SK-MEL-5 (cell line): Measurements from ENCODE around the gene DBF4B. TPM values are rescaled to one million over a fixed set of nuclear protein-coding genes. Genes with fewer than 3 reads are reported as not detected.
A peak's percentile ranks its signal among the peaks of the same experiment; 100 is the strongest.

ENCODE experiments used
- DNase-seq: peaks from one replicate; pipeline ENCODE4 v3.0.0-alpha.2; 2016; ENCODE audit warnings: low read depth, low spot score
- in situ Hi-C: cut with HindIII; loops from 2 replicates; pipeline ENCODE4 v1.10.0; 2016; ENCODE audit warnings: low sequenced_read_pairs, high pct_unique_total_duplicates, low pct_unique_long_range_greater_than_20kb
- total RNA-seq: library from RNA; depleted of rRNA; stranded (reverse); fragments of >200 nt; shearing (Covaris generic); gene quantifications from 2 replicates; pipeline ENCODE4 v1.2.3, GENCODE V29; 2014

DBF4B gene
- total RNA-seq, 1 experiment from 2014 or later = 9.4 TPM

GRCh38 chr17:44770166-44770925 is 61.9 kb downstream of the DBF4B start:
- in situ Hi-C loops = no loop called here
- no peak for DNase-seq

DNA sequence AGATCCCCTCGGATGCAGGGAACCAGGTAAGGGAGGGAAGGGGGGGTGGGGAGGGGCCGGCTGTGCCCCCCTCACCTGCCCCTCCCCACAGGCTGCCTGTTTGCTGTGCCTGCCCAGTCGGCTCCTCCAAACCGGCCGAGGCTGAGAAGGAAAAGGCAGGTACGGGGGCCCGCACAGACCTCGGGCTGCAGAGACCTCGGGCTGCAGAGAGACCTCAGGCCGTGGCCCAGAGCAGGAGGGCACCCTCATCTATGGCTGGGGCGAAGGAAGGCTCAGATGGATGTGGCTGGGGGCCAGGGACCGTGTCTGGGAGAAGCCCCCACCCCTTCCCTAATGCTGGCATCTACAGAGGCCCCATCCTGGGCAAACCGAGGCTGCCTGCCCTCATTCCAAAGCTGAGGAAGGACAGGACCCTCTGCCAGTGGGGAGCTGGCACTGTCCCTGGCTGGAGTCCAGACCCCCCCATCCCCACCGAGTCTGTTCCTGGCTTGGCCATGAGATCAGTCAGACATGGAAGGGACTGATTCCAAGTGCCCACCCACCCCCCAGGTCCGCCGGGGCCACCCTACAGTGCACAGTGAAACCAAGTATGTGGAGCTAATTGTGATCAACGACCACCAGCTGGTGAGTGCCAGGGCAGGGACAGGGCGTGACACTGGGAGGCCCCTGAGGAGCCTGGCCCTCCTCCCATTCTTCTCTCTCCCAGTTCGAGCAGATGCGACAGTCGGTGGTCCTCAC is 64.0 kb downstream of the DBF4B start:
- in situ Hi-C loops = no loop called here
- DNase-seq = no peak

GRCh38 chr17:44773140-44773539 is 64.7 kb downstream of the DBF4B start:
- no peak for DNase-seq
- in situ Hi-C loops = no loop called here

- DNase-seq = peak; percentile 79
- in situ Hi-C loops = no loop called here
Measured at GRCh38 chr17:44774271-44775135, 66.0 kb downstream of the DBF4B start.

GRCh38 chr17:44775136-44775837 is 66.8 kb downstream of the DBF4B start:
- DNase-seq = peak; percentile 98
- in situ Hi-C loops = no loop called here

DNA sequence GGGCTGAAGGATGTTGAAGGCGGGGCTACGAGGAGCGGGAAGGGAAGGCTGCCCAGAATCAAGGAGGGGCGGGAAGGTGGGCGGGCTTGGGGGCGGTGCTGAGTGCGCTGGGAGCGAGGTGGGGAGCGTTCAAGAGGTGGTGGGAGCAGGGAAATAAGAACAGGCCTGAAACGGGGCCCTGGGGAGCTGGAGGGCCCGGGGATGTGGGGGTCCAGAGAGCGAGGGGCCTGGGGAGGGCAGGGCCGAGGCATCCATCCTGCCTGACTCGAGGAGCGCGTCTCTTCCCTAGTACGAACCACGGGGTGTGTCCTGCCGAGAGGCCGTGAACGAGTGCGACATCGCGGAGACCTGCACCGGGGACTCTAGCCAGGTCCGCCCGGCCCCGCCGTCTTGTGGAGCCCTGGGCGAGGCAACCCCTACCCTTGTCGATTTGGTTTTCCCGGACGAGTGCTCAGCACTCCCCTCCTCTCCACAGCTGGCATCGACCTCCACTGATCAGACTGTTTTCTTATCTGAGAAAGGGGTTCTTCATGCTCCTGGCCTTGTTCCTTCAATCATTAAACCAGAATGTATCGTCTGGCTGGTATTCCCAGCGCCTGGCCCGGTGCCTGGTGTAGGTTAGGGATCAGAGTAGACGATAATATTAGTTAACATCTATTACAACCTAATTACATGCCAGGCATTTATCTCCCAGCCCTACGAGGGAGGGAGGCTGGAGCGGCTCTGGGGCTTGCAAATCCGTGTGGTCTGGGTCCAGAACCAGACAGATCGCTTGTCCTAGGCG is 67.6 kb downstream of the DBF4B start:
- DNase-seq = no peak
- in situ Hi-C loops = no loop called here

GRCh38 chr17:44776628-44777393 is 68.3 kb downstream of the DBF4B start:
- in situ Hi-C loops = no loop called here

DNA sequence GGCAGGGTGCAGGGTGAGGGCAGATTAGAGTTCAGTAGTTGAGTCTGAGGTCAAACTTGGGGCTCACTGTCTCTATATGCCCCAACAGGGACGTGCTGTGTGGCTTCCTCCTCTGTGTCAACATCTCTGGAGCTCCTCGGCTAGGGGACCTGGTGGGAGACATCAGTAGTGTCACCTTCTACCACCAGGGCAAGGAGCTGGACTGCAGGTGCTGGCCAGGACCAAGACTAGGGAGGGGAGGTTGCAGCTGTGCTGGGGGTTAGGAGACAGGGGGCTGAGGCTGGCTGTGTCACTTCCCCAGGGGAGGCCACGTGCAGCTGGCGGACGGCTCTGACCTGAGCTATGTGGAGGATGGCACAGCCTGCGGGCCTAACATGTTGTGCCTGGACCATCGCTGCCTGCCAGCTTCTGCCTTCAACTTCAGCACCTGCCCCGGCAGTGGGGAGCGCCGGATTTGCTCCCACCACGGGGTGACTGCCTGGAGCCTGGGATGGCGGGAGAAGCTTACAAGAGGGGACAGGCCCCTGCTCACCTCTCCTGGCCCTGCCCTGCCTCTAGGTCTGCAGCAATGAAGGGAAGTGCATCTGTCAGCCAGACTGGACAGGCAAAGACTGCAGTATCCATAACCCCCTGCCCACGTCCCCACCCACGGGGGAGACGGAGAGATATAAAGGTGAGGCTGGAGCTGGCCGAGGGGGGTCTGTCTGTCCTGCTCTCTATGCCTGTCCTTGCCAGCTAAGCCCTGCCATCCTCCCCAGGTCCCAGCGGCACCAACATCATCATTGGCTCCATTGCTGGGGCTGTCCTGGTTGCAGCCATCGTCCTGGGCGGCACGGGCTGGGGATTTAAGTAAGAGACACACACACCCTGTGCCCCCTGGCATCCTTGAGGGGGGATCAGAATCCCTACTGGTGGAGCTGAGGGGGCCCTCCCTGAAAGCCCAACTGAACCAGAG is 69.2 kb downstream of the DBF4B start:
- in situ Hi-C loops = no loop called here
- no peak for DNase-seq

More at GRCh38 chr17:44776628-44777393, 68.3 kb downstream of the DBF4B start:
- DNase-seq = no peak

DNA sequence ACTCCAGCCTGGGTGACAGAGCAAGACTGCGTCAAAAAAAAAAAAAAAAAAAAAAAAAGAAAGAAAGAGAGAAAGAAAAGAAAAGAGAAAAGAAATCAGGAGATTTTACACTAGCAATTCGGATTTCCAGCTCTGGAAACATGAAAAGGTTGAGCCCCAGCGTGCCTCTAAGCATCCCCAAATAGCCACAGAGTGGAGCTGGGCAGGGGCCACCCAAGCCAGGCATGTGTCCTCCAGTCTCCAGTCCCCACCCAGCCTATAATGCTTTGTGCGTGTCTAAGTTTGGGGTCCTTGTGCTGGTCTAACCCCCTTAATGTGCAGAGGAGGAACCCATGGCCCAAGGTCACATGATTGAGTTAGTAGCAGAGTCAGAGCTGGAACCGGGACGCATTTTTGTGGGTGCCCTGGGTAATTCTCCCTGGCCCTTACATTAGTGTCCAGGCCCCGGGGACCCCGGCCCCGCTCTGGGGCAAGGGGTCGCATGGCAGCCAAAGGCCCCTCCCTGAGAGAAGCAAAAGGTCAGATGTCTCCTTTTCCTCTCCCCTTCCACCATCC is 70.3 kb downstream of the DBF4B start:
- in situ Hi-C loops = no loop called here
- no peak for DNase-seq

DNA sequence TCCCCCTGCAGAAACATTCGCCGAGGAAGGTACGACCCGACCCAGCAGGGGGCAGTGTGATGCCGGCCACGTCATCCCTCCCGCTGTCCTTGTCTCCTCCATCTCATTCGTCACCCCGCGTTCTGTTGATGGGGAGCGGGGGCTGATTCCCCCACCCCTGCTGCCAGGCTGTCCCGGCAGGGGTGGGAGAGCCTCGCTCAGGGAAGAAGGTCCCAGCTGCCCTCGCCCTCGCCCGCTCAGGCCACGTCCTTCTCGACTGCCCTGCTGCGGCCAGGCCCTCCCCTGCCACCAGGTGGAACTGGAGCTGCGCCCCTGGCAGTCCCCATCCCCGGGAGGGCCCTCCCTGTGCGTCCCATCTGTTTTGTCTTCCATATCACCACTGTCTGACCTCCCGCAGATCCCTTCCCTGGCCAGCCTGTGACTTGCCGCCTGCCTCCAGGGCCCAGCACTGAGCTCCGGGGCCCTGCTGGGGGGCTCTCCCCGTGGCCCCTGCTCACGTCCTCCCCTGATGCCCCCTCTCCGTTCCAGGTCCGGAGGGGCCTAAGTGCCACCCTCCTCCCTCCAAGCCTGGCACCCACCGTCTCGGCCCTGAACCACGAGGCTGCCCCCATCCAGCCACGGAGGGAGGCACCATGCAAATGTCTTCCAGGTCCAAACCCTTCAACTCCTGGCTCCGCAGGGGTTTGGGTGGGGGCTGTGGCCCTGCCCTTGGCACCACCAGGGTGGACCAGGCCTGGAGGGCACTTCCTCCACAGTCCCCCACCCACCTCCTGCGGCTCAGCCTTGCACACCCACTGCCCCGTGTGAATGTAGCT is 71.0 kb downstream of the DBF4B start:
- peak; percentile 73 for DNase-seq
- in situ Hi-C loops = no loop called here

GRCh38 chr17:44780161-44780560 is 71.7 kb downstream of the DBF4B start:
- no peak for DNase-seq
- in situ Hi-C loops = no loop called here

GRCh38 chr17:44780845-44781480 is 72.5 kb downstream of the DBF4B start:
- no peak for DNase-seq
- in situ Hi-C loops = no loop called here

DNA sequence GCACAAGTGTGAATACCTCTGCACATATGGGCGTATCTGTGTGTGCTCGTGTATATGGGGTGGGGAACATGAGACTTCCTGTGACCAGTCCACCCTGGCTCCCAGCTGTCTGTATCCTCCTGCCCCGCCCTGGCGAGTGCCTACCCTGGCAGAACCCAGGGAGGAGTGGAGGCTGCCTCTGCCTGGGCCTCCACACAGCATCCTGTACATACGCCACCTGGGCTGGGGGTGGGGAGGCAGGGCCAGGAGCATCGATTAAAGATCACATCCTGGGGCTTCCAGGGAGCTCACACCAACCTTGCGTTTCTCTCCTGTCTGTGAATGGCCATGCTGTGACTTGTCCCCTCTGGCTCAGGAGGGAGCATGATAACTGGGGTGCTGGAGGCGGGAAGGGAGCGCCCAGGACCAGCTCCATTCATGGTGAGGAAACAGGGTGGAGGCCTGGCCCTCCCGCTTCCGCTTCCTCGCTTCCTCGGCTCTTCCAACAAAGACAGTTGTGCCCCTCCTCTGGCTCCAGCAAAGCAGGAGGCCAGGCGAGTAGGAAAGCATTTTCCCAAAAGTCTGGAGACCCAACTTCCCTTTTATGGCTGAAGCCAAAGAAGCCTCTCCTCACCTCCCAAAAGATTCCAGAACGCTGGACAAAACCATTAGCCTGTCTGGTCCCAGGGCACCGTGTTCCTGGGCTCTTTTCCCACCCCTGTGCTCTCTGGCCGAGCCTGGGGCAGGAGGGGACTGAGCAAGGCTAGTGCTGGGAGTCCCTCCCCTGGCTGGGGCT is 73.3 kb downstream of the DBF4B start:
- in situ Hi-C loops = no loop called here

More for the DNA sequence above, 73.3 kb downstream of the DBF4B start:
- DNase-seq = no peak
